ENCODE results near the gene ALLC. TPM values are rescaled to one million over a fixed set of nuclear protein-coding genes. Genes with fewer than 3 reads are reported as not detected.

The ALLC gene
- total and polyA plus RNA-seq, 2 experiments from 2014 or later, result not detected

DNA sequence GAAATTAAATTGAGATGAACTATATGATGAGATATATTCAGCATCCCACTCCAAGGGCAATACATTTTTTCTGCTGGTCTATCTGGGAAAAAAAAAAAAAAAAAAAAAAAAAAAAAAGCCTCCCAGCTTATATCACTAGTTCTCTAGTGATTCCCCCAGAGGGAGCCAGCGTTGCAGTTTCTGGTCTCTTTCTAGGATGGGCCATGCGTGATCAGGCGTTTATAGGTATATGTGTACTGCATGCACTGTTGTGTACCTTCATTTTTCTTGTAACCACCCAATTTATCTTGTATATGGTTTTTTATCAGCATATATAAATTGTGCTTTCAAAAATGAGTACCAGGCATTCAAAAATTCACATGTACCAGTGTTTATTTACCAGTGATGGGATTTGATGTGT, 80.5 kb downstream of the ALLC start:
- Mint-ChIP-seq H3K27me3 (ENCODE audit: insufficient read depth, low read depth, poor library complexity) (peaks cover 2% of the 10 kb centered on the region), H3K27ac (no peak overlapping the region), H3K4me3 (no peak overlapping the region), H3K4me1 (no peaks in the 10 kb centered on the region), H3K9me3 (peaks cover 79% of the 10 kb centered on the region), H3K36me3 (ENCODE audit: low read depth) (peaks cover 10% of the 10 kb centered on the region; the same call in 1 of the 3 replicates)
- peak; percentile 59 for DNase-seq (ENCODE audit: low spot score)
- peak; percentile 71 for ATAC-seq
- H3K9me2 ChIP-seq (ENCODE audit: insufficient read depth), result no peaks in the 10 kb centered on the region
- H3K4me1 ChIP-seq (ENCODE audit: insufficient read depth), result no peaks in the 10 kb centered on the region
- no peaks in the 10 kb centered on the region for H3K27me3 ChIP-seq (ENCODE audit: insufficient read depth)
- TF ChIP-seq POLR2AphosphoS5 (IDR thresholded peaks at IDR 0.05; ENCODE audit: low read depth), result no peak
- no peak for TF ChIP-seq STAT1 (IDR thresholded peaks at IDR 0.05; ENCODE audit: unreplicated experiment)
- TF ChIP-seq EZH2phosphoT487 (IDR thresholded peaks at IDR 0.05; ENCODE audit: unreplicated experiment), result no peak
- TF ChIP-seq, protein P1, sequence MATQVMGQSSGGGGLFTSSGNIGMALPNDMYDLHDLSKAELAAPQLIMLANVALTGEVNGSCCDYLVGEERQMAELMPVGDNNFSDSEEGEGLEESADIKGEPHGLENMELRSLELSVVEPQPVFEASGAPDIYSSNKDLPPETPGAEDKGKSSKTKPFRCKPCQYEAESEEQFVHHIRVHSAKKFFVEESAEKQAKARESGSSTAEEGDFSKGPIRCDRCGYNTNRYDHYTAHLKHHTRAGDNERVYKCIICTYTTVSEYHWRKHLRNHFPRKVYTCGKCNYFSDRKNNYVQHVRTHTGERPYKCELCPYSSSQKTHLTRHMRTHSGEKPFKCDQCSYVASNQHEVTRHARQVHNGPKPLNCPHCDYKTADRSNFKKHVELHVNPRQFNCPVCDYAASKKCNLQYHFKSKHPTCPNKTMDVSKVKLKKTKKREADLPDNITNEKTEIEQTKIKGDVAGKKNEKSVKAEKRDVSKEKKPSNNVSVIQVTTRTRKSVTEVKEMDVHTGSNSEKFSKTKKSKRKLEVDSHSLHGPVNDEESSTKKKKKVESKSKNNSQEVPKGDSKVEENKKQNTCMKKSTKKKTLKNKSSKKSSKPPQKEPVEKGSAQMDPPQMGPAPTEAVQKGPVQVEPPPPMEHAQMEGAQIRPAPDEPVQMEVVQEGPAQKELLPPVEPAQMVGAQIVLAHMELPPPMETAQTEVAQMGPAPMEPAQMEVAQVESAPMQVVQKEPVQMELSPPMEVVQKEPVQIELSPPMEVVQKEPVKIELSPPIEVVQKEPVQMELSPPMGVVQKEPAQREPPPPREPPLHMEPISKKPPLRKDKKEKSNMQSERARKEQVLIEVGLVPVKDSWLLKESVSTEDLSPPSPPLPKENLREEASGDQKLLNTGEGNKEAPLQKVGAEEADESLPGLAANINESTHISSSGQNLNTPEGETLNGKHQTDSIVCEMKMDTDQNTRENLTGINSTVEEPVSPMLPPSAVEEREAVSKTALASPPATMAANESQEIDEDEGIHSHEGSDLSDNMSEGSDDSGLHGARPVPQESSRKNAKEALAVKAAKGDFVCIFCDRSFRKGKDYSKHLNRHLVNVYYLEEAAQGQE (IDR thresholded peaks at IDR 0.05; ENCODE audit: unreplicated experiment), result no peak
- no peak for TF ChIP-seq NANOG (IDR thresholded peaks at IDR 0.05; ENCODE audit: borderline replicate concordance)
- TF ChIP-seq, protein P2, sequence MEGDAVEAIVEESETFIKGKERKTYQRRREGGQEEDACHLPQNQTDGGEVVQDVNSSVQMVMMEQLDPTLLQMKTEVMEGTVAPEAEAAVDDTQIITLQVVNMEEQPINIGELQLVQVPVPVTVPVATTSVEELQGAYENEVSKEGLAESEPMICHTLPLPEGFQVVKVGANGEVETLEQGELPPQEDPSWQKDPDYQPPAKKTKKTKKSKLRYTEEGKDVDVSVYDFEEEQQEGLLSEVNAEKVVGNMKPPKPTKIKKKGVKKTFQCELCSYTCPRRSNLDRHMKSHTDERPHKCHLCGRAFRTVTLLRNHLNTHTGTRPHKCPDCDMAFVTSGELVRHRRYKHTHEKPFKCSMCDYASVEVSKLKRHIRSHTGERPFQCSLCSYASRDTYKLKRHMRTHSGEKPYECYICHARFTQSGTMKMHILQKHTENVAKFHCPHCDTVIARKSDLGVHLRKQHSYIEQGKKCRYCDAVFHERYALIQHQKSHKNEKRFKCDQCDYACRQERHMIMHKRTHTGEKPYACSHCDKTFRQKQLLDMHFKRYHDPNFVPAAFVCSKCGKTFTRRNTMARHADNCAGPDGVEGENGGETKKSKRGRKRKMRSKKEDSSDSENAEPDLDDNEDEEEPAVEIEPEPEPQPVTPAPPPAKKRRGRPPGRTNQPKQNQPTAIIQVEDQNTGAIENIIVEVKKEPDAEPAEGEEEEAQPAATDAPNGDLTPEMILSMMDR (conservative IDR thresholded peaks at IDR 0.05; ENCODE audit: low read depth in 2 of 2), result peak; percentile 51 to 63
- H4K20me1 ChIP-seq (replicated peaks; ENCODE audit: insufficient read depth), result no peaks in the 10 kb centered on the region
- no peak overlapping the region for H2AFZ ChIP-seq
- no peak overlapping the region for H3K27ac ChIP-seq (ENCODE audit: low read depth)
- H3K4me3 ChIP-seq, result no peak overlapping the region
- no peaks in the 10 kb centered on the region; the same call in 1 of the 2 replicates for H3K36me3 ChIP-seq (ENCODE audit: insufficient read depth)
- H3F3A ChIP-seq (replicated peaks; ENCODE audit: low read depth), result no peaks in the 10 kb centered on the region
- H3K79me2 ChIP-seq (replicated peaks; ENCODE audit: insufficient read depth), result no peaks in the 10 kb centered on the region
- H3K4me2 ChIP-seq, result no peak overlapping the region

DNA sequence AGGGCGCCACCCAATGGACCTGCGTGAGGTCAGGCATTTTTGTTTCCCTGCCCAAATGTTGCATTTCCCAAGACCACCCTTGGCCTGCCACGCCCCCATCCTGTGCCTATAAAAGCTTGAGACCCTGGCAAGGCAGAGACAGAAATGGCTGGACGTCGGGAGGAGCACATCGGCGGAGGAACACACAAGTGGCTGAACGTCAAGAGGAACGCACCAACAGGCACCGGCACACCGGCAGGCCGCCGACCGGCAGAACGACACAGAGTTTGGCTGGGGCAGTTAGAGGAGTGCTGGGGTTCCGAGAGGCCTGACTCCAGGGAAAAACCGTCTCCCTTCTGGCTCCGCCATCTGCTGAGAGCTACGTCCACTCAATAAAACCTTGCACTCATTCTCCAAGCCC, 81.3 kb downstream of the ALLC start:
- Histone ChIP-seq H3K27me3 (ENCODE audit: insufficient read depth) (no peaks in the 10 kb centered on the region), H4K20me1 (replicated peaks; ENCODE audit: insufficient read depth) (no peaks in the 10 kb centered on the region), H3K4me3 (no peak overlapping the region), H3K79me2 (replicated peaks; ENCODE audit: insufficient read depth) (no peaks in the 10 kb centered on the region), H3K4me1 (ENCODE audit: insufficient read depth) (no peaks in the 10 kb centered on the region), H2AFZ (no peak overlapping the region), H3F3A (replicated peaks; ENCODE audit: low read depth) (no peaks in the 10 kb centered on the region), H3K9me2 (ENCODE audit: insufficient read depth) (no peaks in the 10 kb centered on the region), H3K4me2 (no peak overlapping the region), H3K27ac (ENCODE audit: low read depth) (no peak overlapping the region), H3K36me3 (ENCODE audit: insufficient read depth) (no peaks in the 10 kb centered on the region; the same call in 1 of the 2 replicates)
- ATAC-seq (no peak), DNase-seq (ENCODE audit: low spot score) (peak; percentile 7)
- H3K4me1 Mint-ChIP-seq, result no peaks in the 10 kb centered on the region
- peaks cover 14% of the 10 kb centered on the region; the same call in 2 of the 3 replicates for H3K36me3 Mint-ChIP-seq (ENCODE audit: low read depth)
- TF ChIP-seq, protein P2 (conservative IDR thresholded peaks at IDR 0.05; ENCODE audit: low read depth in 2 of 2), result peak in 1 of 2 experiments; percentile 17; a peak in 1 of 4 replicates
- TF ChIP-seq NANOG (IDR thresholded peaks at IDR 0.05; ENCODE audit: borderline replicate concordance), result no peak
- H3K27ac Mint-ChIP-seq, result no peak overlapping the region
- peaks cover 6% of the 10 kb centered on the region for H3K27me3 Mint-ChIP-seq (ENCODE audit: insufficient read depth, low read depth, poor library complexity)
- H3K4me3 Mint-ChIP-seq, result no peak overlapping the region
- H3K9me3 Mint-ChIP-seq, result peaks cover 81% of the 10 kb centered on the region

All from GM23338 (cell line).